Right atrium auricular region (tissue), 2 donors: Measurements from ENCODE around the gene MALT1. TPM values are rescaled to one million over a fixed set of nuclear protein-coding genes. Genes with fewer than 3 reads are reported as not detected.

Source experiments
- DNase-seq: peaks from one replicate; pipeline ENCODE4 v3.0.0-alpha.2; 2019; ENCODE audit warnings: low spot score
- H3K27ac ChIP-seq, 2 donors: fragments of 200-600 bp; sonication (generic); 1 replicate in 1 of 2; 2 replicates in 1 of 2; pipeline ENCODE4 v1.5.1; 2016 to 2019
- H3K27me3 ChIP-seq, 2 donors: fragments of 200-600 bp; sonication (generic); one replicate each; pipeline versions ENCODE4 v1.5.1 to v1.6.0; 2017 to 2019
- H3K36me3 ChIP-seq: fragments of 200-600 bp; sonication (generic); one replicate; pipeline ENCODE4 v1.5.1; 2016
- H3K4me1 ChIP-seq, 2 donors: fragments of 200-600 bp; sonication (generic); one replicate each; pipeline versions ENCODE4 v1.5.1 to v1.6.0; 2017 to 2019
- H3K4me3 ChIP-seq, 2 donors: fragments of 200-600 bp; sonication (generic); 1 replicate in 1 of 2; 2 replicates in 1 of 2; pipeline ENCODE4 v1.5.1; 2017 to 2019; ENCODE audit warnings: mild to moderate bottlenecking in 1 of 2, moderate library complexity in 1 of 2
- H3K9me3 ChIP-seq, 2 donors: fragments of 200-600 bp; sonication (generic); one replicate each; pipeline ENCODE4 v1.5.1; 2019
- total RNA-seq, 2 donors: library from RNA; depleted of rRNA; stranded (reverse); fragments of >200 nt; gene quantifications; one replicate each; pipeline ENCODE4 v1.1.0, GENCODE V29; 2016
- TF ChIP-seq, protein P1 (sequence below), 2 donors: fragments of 200-600 bp; sonication (generic); IDR thresholded peaks; one replicate each; pipeline ENCODE4 v1.5.1; 2019; ENCODE audit warnings: antibody characterized with exemption in 2 of 2

The MALT1 gene
- total RNA-seq, 2 donors from 2014 or later: 9.9 to 10.9 TPM

- Histone ChIP-seq H3K4me1 (peaks cover 0 to 42% of the 10 kb centered on the region in 2 donors), H3K27ac (peak overlapping the region; percentile 70 to 72), H3K4me3 (no peak overlapping the region), H3K9me3 (no peaks in the 10 kb centered on the region), H3K36me3 (no peaks in the 10 kb centered on the region), H3K27me3 (no peaks in the 10 kb centered on the region)
- TF ChIP-seq, protein P1, sequence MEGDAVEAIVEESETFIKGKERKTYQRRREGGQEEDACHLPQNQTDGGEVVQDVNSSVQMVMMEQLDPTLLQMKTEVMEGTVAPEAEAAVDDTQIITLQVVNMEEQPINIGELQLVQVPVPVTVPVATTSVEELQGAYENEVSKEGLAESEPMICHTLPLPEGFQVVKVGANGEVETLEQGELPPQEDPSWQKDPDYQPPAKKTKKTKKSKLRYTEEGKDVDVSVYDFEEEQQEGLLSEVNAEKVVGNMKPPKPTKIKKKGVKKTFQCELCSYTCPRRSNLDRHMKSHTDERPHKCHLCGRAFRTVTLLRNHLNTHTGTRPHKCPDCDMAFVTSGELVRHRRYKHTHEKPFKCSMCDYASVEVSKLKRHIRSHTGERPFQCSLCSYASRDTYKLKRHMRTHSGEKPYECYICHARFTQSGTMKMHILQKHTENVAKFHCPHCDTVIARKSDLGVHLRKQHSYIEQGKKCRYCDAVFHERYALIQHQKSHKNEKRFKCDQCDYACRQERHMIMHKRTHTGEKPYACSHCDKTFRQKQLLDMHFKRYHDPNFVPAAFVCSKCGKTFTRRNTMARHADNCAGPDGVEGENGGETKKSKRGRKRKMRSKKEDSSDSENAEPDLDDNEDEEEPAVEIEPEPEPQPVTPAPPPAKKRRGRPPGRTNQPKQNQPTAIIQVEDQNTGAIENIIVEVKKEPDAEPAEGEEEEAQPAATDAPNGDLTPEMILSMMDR (IDR thresholded peaks at IDR 0.05): no peak
- no peak for DNase-seq
Observed at GRCh38 chr18:58789876-58790240, 118.6 kb downstream of the MALT1 start.

DNA sequence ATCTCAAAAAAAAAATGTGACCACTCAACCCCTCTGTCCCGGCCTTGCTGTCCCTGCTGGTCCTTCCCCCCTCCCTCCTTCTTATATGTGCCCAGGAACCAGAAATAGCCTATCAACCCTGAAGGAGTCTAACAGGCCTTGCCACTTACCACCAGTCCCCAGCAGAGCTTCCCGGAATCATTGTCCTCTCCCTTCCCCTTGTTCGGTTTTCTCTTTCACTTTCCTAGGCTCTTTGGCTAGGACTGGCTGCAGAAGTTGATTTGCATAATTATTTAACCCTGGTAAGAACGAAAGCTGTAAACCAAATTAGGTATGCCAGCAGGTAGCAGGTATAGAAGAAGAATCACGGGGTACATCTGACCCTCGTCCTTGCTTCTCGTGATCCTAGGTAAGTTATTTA is 120.8 kb downstream of the MALT1 start:
- no peaks in the 10 kb centered on the region for H3K36me3 ChIP-seq
- H3K9me3 ChIP-seq: no peaks in the 10 kb centered on the region
- no peak overlapping the region for H3K27ac ChIP-seq
- peaks cover 0 to 29% of the 10 kb centered on the region in 2 donors for H3K4me1 ChIP-seq
- TF ChIP-seq, protein P1 (IDR thresholded peaks at IDR 0.05): no peak
- no peaks in the 10 kb centered on the region for H3K27me3 ChIP-seq
- no peak overlapping the region for H3K4me3 ChIP-seq
- no peak for DNase-seq

GRCh38 chr18:58793361-58793760 is 122.1 kb downstream of the MALT1 start:
- no peak for DNase-seq
- H3K27ac ChIP-seq: peak overlapping the region in 1 of 2 donors; percentile 2
- TF ChIP-seq, protein P1 (IDR thresholded peaks at IDR 0.05): no peak

GRCh38 chr18:58796220-58796619 is 125.0 kb downstream of the MALT1 start:
- no peak for DNase-seq
- Histone ChIP-seq H3K4me1 (no peaks in the 10 kb centered on the region), H3K27me3 (no peaks in the 10 kb centered on the region), H3K4me3 (no peak overlapping the region), H3K36me3 (no peaks in the 10 kb centered on the region), H3K9me3 (no peaks in the 10 kb centered on the region), H3K27ac (no peak overlapping the region)
- TF ChIP-seq, protein P1 (IDR thresholded peaks at IDR 0.05): no peak

More at GRCh38 chr18:58793361-58793760, 122.1 kb downstream of the MALT1 start:
- peaks cover 0 to 17% of the 10 kb centered on the region in 2 donors for H3K4me1 ChIP-seq
- H3K27me3 ChIP-seq: no peaks in the 10 kb centered on the region
- no peaks in the 10 kb centered on the region for H3K36me3 ChIP-seq
- no peaks in the 10 kb centered on the region for H3K9me3 ChIP-seq
- H3K4me3 ChIP-seq: no peak overlapping the region

DNA sequence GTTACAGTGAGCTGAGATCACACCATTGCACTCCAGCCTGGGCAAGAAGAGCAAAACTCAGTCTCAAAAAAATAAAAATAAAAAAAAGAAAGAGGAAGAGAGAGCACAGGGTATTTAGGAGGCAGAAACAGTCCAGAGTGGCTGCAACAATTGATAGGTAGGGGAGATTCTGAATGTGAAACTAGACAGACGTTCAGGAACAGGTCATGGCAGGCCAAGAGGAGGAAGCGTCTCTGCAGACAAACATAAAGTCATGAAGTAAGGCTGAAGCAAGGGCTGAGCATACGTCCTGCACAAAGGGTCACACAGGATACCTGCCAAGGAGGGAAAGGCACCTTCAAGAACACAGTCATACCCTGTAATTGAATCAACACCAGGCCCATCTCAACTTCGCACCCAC is 129.3 kb downstream of the MALT1 start:
- no peak overlapping the region for H3K27ac ChIP-seq
- H3K36me3 ChIP-seq: no peaks in the 10 kb centered on the region
- H3K9me3 ChIP-seq: no peaks in the 10 kb centered on the region
- no peaks in the 10 kb centered on the region for H3K27me3 ChIP-seq
- TF ChIP-seq, protein P1 (IDR thresholded peaks at IDR 0.05): no peak
- no peak for DNase-seq
- H3K4me3 ChIP-seq: no peak overlapping the region
- H3K4me1 ChIP-seq: no peaks in the 10 kb centered on the region

DNA sequence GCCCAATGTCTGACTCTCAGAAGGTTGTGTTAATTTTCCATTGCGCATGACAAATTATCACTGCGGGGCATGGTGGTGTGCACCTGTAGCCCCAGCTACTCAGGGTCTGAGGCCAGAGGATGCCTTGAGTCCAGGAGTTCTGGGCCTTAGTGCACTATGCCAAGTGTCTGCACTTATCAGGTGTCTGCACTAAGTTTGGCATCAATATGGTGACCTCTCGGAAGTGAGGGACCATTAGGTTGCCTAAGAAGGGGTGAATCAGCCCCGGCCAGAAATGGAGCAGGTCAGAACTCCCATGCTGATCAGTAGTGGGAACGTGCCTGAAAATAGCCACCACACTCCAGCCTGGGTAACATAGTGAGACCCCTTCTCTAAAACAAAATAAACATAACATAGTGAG is 131.7 kb downstream of the MALT1 start:
- no peaks in the 10 kb centered on the region for H3K4me1 ChIP-seq
- DNase-seq: no peak
- H3K4me3 ChIP-seq: no peak overlapping the region
- H3K9me3 ChIP-seq: no peaks in the 10 kb centered on the region
- no peaks in the 10 kb centered on the region for H3K27me3 ChIP-seq
- H3K27ac ChIP-seq: no peak overlapping the region
- TF ChIP-seq, protein P1 (IDR thresholded peaks at IDR 0.05): no peak
- no peaks in the 10 kb centered on the region for H3K36me3 ChIP-seq
